Fibroblast of lung (primary cell): ENCODE measurements around the gene HUNK.

Experiments
- CTCF ChIP-seq, 2 donors: IDR thresholded peaks in 1 of 2; conservative IDR thresholded peaks in 1 of 2; 1 replicate in 1 of 2; 2 replicates in 1 of 2; pipeline ENCODE4 v1.5.1; 2011 to 2012; ENCODE audit warnings: low read length in 2 of 2, control low read depth in 1 of 2, inconsistent platforms in 1 of 2, low read depth in 1 of 2, mild to moderate bottlenecking in 1 of 2
- EZH2 ChIP-seq: IDR thresholded peaks from 2 replicates; pipeline ENCODE4 v1.5.1; 2012; ENCODE audit warnings: low read length, control low read depth, mild to moderate bottlenecking; ENCODE audit errors: missing control alignments

- no peak for TF ChIP-seq CTCF (conservative IDR thresholded peaks at IDR 0.05 in 1 of 2, IDR thresholded peaks at IDR 0.05 in 1 of 2; ENCODE audit: low read depth in 1 of 2, low read length in 2 of 2)
- TF ChIP-seq EZH2 = no peak
These were observed 9.9 kb downstream of the HUNK start for GRCh38 chr21:31882711-31883110.
